Activated CD4-positive, alpha-beta T cell treated with anti-CD3 and anti-CD28 coated beads, Interleukin-2, amount 50 U/mL, for 48 hours (primary cell): ENCODE data around the gene IMMP2L.
"Not testable (repeated sequence)": the region's sequence is repeated elsewhere in the genome, so short reads cannot be mapped to it uniquely, and the experiment has no call there.

Source experiments
- DNase-seq, 2 experiments: peaks; one replicate each; pipeline ENCODE4 v3.0.0-alpha.2; 2020

IMMP2L gene

DNA sequence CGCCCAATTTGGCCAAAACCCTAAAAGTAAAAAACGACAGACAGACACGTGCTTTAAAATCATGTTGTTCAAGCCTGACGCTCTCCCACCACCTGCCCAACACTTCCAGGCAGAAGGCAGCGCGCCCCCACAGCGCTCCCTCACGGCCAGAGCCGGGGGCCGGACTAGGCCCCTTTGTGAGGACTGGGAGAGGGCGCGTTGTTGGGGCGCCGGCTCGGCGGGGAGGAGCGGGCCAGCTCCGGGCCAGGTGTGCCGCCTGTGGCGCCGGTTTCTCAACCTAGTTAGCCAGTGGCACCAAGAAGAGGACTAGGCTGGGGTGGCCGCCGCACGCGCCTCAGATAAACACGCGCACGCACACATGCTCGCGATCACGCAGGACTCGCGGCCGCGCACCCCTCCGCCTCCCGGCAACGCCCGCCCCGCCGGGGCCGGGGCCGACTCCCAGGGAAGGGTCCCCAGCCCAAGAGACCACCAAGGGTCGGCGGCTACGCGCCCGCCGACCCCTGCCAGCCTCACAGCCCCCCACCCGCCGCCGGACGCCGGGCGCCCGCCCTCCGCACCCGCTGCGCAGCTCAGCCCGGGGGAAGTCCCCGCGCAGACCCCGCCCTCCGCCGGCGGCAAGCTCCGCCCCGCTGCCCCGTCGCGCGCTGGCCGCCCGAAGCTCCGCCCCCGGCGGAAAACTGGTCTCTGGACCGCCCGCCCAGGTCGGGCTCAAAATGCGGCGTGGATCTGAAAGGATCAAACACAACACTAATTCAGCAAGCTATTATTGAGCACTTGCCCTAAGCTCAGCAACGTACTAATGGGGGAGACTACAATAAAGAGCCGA is at the start of gene IMMP2L:
IMMP2L (minus strand) TSS at position 589 of the 829 bp plus-strand sequence.
- DNase-seq = peak; percentile 89 to 90

DNA sequence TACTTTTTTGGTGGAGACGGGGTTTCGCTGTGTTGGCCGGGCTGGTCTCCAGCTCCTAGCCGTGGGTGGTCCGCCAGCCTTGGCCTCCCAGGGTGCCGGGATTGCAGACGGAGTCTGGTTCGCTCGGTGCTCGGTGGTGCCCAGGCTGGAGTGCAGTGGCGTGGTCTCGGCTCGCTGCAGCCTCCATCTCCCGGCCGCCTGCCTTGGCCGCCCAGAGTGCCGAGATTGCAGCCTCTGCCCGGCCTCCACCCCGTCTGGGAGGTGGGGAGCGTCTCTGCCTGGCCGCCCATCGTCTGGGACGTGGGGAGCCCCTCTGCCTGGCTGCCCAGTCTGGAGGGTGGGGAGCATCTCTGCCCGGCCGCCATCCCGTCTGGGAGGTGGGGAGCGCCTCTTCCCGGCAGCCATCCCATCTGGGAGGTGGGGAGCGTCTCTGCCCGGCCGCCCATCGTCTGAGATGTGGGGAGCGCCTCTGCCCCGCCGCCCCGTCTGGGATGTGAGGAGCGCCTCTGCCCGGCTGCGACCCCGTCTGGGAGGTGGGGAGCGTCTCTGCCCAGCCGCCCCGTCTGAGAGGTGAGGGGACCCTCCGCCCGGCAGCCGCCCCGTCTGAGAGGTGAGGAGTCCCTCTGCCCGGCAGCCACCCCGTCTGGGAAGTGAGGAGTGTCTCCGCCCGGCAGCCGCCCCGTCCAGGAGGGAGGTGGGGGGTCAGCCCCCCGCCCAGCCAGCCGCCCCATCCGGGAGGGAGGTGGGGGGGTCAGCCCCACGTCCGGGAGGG is 47.4 kb upstream of the IMMP2L start:
- DNase-seq = not testable (repeated sequence)

DNA sequence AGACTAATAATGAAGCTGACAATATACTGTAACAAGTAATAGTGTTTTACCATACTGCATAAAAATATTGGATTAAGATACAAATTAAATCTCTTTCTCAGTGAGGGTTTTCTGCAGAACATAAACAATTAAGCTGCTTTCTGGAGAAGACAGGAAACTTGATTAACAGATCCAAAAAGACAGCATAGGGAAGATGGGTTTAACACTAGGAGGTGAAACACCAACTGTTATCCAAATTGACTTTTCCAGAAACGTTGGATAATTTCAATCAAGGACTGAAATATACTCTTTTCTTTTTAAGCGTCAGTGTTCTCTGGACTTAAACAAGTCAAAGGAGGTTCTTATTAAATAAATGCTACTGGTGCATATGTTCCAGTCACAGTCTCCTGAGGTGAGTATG is 45.3 kb upstream of the IMMP2L start:
- DNase-seq = no peak

DNA sequence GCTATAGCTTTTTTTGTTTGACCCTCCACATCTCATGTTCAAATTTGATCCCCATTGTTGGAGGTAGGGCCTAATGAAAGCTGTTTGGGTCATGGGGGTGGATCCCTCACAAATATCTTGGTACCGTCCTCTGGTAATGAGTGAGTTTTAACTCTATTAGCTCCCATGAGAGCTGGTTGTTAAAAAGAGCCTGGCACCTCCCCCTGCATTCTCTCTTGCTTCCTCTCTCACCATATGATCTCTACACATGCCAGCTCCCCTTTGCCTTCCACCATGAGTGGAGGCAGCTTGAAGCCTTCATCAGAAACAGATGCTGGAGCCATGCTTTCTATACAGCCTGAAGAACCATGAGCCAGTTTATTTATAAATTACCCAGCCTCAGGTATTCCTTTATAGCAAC is 43.0 kb upstream of the IMMP2L start:
- DNase-seq = no peak

DNA sequence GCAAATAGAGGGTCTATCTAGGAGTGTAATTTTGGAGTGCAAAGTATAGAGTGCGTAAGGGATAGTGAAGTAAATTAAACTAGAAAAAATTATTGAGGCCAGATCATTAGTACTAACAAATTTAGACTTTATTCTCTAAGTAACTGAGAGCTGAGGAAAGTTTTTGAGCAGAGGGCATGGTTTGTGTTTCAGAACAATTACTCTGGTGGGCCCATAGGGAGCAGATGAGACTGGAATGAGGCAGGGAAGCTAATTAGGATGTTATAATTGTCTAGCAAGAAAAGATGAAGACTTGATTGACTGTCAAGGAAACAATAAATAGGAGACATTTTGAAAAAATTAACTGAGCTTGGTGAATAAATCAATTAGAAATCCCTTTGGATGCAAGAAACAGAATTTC is 37.8 kb upstream of the IMMP2L start:
- DNase-seq = no peak

DNA sequence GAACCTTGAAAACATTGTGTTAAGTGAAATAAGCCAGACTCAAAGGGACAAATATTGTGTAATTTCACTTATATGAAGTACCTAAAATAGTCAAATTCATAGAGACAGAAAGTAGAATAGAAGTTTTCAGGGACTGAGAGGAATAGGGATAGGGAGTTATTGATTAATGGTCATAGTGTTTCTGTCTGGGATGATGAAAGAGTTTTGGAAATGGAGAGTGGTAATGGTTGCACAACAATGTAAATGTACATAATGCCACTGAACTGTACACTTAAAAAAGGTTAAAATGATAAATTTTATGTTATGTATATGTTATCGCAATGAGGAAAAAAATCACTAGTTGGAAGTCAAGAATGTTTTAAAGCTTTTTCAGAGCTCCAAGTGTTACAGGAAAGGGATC is 33.5 kb upstream of the IMMP2L start:
- no peak for DNase-seq

DNA sequence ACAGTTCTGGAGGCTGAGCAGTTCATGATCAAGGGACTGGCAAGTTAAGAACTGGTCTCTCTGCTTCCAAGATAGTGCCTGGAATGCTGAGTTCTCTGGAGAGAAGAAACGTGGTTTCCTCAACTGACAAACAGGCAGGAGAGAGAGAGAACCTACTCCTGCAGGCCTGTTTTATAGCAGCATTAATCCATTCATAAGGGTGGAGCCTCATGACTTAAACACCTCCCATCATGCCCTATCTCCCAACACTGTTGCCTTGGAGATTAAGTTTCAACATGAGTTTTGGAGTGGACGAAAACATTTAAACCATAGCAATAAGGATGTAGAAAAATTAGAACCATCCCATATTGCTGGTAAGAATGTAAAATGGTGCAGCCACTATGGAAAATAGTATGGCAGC is 32.3 kb upstream of the IMMP2L start:
- DNase-seq = no peak

DNA sequence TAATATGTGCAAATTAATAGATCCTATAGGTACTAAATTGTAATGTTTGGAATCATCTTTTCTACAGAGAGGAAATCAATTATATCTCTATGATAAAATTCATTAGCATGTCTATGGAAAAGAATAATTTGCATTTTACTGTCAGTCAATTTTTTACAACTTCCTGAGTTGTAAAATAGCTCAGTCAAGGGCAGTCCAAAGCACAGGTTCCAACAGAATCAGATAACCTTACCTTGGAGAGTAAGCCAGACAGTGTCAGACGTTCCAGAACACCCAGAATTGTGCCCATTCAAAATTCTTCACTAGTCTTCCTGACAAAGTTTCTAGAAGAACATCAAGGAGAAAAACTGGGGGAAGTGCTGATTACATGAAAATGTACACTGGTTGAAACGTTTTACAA is 31.1 kb upstream of the IMMP2L start:
- no peak for DNase-seq

DNA sequence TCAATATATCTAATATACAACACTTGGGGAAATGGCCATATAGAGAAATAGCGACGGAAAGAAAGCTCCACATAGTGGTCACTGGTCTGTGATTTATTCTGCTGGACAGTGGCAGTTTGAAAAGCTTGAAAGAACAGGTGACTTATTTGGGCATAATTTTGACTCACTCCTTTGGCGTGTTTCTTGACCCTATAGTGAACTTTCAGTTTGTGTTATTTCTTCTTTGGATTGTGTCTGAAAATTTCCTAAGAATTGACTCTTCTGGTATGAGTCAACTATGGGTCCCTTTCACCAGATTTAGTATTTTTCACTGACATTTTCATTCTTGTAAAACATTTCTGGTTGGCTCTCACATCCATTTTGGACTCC is 25.8 kb upstream of the IMMP2L start:
- DNase-seq = no peak

DNA sequence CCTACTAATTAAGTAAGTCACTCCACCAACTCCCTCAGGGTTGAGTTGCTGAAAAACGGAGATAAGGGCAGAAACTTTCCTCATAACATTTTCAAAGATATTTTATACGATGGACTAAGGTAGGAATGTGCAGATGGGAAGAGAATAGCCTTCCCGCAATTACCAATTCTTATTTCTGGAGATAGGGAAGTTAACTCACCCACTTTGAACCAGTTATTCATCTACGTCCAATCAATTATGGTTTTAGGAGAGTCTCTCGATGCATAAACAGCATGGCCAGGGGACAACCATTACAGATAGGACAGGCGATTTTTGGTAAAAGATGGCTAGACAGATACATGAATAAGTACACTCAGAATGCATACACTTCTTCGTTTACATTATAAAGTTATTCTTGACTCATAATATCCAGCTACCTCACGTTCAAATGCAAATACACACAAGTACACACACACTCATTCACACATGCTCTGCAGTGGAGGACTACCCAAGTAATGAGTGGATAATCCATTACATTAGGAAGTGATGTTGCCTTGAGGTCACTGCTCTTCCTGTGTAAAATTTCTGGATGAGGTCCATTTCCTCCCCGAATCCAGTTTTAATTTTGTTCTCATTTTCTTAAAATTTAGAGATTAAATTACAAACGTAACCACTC is 25.2 kb upstream of the IMMP2L start:
- DNase-seq = no peak

DNA sequence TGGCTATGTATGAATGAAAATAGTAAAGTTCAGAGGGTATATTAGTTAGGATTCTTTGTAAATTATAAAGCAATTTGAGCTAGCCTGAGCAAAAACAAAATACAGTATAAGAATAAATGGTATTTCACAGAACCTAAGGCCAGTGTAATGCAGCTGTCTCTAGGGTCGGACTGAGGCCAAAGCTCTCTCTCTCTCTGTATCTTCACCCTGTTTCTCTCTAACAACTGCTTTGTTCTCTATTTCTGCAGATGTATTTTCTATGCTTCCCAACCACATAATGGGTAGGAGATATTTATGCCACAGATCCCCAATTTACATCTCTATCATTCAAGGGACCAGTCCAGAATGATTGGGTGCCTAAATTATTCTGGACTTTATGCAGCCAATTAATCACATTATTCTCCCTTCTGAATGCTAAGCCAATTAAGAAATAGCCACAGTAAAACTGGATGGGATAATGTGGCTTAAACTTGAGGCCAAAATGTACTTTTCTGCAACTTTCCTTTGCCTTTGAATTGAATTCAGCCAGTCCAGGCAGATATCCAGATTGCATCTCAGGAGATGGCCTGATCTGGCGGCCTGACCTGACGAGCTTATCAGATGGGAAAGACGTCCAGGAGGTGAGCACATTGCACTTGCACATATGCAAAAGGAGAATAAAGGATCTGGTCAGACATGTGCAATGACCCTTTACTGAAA is 24.6 kb upstream of the IMMP2L start:
- DNase-seq = no peak

DNA sequence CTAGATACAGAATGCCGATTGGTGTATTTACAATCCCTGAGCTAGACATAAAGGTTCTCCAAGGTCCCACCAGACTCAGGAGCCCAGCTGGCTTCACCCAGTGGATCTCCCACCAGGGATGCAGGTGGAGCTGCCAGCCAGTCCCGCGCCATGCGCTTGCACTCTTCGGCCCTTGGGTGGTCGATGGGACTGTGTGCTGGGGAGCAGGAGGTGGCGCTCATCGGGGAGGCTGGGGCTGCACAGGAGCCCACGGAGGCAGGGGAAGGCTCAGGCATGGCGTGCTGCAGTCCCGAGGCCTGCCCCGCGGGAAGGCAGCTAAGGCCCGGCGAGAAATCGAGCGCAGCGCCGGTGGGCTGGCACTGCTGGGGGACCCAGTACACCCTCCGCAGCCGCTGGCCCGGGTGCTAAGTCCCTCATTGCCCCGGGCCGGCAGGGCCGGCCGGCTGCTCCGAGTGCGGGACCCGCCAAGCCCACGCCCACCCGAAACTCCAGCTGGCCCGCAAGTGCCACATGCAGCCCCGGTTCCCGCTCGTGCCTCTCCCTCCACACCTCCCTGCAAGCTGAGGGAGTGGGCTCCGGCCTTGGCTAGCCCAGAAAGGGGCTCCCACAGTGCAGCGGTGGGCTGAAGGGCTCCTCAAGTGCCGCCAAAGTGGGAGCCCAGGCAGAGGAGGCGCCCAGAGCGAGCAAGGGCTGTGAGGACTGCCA is 19.6 kb upstream of the IMMP2L start:
- DNase-seq = not testable (repeated sequence)

DNA sequence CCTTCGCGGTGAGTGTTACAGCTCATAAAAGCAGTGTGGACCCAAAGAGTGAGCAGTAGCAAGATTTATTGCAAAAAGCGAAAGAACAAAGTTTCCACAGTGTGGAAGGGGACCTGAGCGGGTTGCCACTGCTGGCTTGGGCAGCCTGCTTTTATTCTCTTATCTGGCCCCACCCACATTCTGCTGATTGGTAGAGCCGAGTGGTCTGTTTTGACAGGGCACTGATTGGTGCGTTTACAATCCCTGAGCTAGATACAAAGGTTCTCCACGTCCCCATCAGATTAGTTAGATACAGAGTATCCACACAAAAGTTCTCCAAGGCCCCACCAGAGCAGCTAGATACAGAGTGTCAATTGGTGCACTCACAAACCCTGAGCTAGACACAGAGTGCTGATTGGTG is 18.9 kb upstream of the IMMP2L start:
- not testable (repeated sequence) for DNase-seq

DNA sequence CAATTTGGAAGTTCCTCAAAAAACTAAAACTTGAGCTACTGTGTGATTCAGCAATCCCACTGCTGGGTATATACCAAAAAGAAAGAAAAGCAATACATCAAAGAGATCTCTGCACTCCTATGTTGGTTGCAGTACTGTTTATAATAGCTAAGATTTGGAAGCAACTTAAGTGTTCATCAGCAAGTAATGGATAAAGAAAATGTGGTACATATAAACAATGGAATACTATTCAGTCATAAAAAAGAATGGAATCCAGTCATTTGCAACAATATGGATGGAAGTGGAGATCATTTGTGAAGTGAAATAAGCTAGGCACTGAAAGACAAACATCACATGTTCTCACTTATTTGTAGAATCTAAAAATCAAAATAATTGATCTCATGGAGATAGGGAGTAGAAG is 16.5 kb upstream of the IMMP2L start:
- DNase-seq = no peak

DNA sequence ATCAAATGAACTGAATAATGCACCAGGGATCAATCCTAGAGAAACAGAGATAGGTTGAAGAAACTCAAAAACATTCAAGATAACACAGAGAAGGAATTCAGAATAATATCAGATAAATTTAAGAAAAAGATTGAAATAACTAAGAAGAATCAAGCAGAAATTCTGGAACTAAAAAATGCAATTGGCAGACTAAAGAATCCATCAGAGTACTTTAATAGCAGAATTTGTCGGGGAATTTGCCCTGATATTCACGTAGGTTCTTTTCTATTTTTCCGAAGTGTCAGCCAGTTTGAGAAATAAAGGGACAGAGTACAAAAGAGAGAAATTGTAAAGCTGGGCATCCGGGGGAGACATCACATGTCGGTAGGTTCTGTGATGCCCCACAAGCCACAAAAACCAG is 9.4 kb upstream of the IMMP2L start:
- no peak for DNase-seq

DNA sequence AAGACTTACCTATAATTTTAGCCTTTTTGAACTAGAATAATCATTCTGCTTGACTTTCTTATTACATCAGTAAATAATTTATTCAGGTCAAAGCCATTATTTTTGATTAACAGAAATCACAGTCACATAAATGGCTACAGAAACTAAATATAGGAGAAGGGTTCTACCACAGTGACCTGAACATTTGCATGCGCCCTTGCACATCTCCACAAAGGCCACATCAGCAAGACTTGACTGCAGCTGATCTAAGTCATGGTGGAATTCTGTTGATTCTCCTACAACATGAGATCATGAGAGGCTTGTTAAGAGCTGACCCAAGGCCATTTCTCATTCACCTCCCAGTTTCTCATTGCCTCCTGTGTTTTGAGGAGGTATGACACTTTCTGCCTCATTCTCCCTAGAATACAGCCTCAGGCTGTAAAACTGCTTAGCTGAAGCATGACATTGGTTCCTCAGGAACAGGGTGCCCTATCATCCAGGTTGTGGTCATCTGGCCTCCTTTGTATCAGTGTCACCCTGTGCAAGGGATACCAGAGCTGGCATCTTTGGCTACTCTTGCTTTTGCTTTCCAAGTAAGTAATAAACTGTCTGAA is 6.7 kb upstream of the IMMP2L start:
- no peak for DNase-seq

DNA sequence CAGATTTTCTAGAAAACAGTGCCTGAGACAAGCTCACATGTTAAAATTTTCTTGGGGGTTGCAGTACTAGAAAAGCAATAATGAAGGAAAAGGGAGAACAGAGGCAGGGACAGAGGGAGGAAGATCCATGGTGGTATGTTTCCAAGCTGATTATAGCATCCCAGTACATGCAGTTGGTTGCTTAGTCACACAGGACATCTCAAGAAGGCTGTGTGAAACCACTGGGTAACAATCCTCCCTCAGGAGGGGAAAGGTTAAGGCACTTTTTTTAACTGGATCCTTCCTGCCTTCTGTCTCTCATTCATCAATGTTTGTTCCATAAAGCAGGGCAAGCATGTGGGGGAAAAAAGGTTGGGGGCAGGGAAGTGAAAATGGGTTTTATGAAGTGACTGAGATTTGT is 6.1 kb upstream of the IMMP2L start:
- no peak for DNase-seq

DNA sequence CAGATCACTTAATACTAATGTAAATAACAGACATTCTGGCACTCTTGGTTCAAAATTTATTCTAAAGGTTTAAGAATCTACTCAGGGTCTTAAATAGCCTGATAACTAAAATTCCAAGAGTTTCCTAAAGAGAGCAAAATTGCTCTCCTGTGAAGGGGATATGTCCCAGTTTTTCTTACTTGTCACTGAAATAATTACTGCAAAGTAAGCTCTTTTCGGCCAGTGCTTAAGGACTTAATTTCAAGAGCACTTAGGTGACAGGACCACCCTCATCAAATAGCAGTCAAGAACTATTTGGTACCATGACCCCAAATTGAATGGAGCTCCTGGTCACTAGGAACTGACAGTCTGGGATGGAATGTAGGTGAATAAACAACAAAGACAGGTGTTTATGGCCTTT is 1.8 kb upstream of the IMMP2L start:
- no peak for DNase-seq

DNA sequence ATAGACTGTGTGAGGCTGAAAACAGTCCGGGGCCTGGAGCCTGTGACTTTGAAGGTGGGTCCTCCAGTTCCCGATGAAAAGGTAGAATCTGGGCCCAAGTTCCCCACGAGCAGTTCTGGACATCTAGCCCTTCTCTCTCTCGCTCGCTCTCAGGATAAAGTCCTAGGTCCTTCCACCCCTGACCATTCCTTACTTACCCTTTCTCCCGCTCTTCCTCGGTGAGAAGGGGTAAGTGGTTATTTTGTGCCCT is 713 bp downstream of the IMMP2L start:
- DNase-seq = peak; percentile 6 to 14

DNA sequence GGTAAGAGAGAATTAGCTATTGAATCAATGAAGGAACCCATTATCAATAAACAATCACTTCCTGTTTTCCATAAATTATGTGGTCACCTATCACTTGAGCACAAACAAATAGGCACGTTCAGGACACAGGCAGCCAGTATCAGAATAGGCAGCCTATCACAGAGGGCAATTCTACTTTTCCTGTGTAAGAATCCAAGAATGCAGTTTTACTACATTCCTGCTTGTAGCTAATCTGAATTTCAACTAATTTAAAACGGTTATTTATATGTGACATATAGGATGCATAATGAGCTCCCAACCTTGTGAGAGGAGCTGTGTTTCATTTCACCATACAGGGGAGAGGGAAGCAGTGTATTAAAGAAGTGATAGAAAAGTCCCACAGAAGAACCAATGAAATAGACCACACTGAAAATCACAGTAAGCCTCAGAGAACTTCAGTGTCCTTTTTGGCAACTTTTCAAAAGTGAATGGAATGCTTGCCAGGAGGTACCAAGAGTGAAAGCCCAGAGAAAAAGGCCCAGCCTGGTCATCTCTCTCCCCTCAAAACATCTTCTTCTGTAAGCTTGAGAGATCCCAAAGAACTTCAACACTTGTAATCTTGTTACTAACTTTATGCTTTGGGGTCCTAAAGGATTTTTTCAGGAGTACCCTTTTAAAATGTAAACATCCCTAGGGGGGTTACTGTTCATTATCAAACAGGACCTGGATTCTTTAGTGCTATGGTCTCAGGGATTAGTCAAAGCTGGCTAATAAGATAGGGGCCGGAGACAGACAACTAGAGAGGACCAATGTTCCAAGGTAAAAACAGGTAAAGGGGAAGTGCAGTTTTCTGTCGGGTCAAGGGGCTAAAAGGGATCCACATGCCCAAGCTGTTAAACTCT is 1.3 kb downstream of the IMMP2L start:
- DNase-seq = no peak

DNA sequence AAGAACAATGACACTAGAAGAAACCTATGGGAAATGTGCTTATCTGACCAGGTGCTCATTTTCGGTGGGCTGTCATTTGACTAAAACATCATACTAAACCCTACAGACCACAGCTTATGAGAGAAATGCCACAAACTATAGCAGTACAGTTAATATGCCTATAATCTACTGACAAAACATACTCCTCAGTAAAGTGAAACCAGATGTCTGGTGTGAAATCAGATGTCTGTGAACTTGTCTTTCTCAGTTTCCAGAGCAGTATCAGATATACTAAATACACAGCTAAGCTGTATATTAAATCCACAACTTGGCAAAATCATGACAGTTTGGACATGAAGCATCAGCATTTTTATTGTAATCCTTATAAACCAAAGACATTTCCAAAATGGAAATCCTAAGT is 3.3 kb downstream of the IMMP2L start:
- DNase-seq = no peak

DNA sequence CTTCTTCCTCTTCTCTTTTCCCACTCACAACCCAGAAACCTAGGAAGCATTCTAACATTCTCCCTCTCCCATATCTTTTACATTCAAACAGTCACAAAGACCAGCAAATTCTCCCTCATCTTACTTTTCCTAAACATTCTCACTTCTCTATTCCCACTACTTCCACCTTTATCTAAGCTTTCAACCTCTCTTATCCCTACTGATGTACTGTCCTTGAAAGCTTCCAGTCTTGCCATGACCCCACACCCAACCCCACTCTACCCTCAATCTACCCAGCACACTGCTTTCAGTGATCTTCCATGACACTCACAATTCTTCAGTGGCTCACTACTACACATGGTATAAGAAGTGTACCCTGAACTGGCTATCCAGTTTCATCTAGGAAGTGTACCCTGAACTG is 5.3 kb downstream of the IMMP2L start:
- DNase-seq = no peak
